COLO668 (cell line): Measurements from ENCODE around the gene GUCY1A1.
"Not testable (repeated sequence)": the region's sequence is repeated elsewhere in the genome, so short reads cannot be mapped to it uniquely, and the experiment has no call there.

Source experiments
- DNase-seq: peaks from one replicate; lab custom pipeline; 2025; ENCODE audit not compliant: unreplicated experiment; lab: John Stamatoyannopoulos, UW

The GUCY1A1 gene

GRCh38 chr4:155666344-155667221 lies at the start of gene GUCY1A1:
GUCY1A1 (plus strand) TSS chr4:155666848; CDS start chr4:155696868, 30,020 bp downstream.
- DNase-seq: peak; percentile 15

- no peak for DNase-seq
These were observed 49.4 kb upstream of the GUCY1A1 start for GRCh38 chr4:155617296-155617695.

GRCh38 chr4:155618183-155618838 lies 48.3 kb upstream of the GUCY1A1 start:
- DNase-seq: no peak

- no peak for DNase-seq
These were observed 46.0 kb upstream of the GUCY1A1 start for GRCh38 chr4:155620637-155621036.

- DNase-seq: no peak
These were observed 42.2 kb upstream of the GUCY1A1 start for GRCh38 chr4:155624478-155624877.

GRCh38 chr4:155626561-155626960 lies 40.1 kb upstream of the GUCY1A1 start:
- no peak for DNase-seq

- DNase-seq: no peak
These were observed 37.3 kb upstream of the GUCY1A1 start for GRCh38 chr4:155629183-155629825.

GRCh38 chr4:155629956-155630355 lies 36.7 kb upstream of the GUCY1A1 start:
- no peak for DNase-seq

GRCh38 chr4:155632310-155632840 lies 34.3 kb upstream of the GUCY1A1 start:
- no peak for DNase-seq

GRCh38 chr4:155638195-155638965 lies 28.3 kb upstream of the GUCY1A1 start:
- DNase-seq: no peak

GRCh38 chr4:155639704-155640523 lies 26.7 kb upstream of the GUCY1A1 start:
- DNase-seq: no peak

- DNase-seq: no peak
These were observed 25.9 kb upstream of the GUCY1A1 start for GRCh38 chr4:155640751-155641150.

GRCh38 chr4:155643087-155643486 lies 23.6 kb upstream of the GUCY1A1 start:
- DNase-seq: no peak

GRCh38 chr4:155646001-155646400 lies 20.6 kb upstream of the GUCY1A1 start:
- no peak for DNase-seq

GRCh38 chr4:155650785-155651184 lies 15.9 kb upstream of the GUCY1A1 start:
- not testable (repeated sequence) for DNase-seq

GRCh38 chr4:155653052-155653451 lies 13.6 kb upstream of the GUCY1A1 start:
- DNase-seq: no peak

- no peak for DNase-seq
These were observed 10.6 kb upstream of the GUCY1A1 start for GRCh38 chr4:155656025-155656424.

- DNase-seq: no peak
These were observed 9.5 kb upstream of the GUCY1A1 start for GRCh38 chr4:155657169-155657568.

- DNase-seq: no peak
These were observed 8.5 kb upstream of the GUCY1A1 start for GRCh38 chr4:155657985-155658680.
